ENCODE data around the gene LTB. TPM values are rescaled to one million over a fixed set of nuclear protein-coding genes. Genes with fewer than 3 reads are reported as not detected.

The LTB gene
- total and polyA plus RNA-seq, 2 donors from 2014 or later = 6.6 to 18.5 TPM

DNA sequence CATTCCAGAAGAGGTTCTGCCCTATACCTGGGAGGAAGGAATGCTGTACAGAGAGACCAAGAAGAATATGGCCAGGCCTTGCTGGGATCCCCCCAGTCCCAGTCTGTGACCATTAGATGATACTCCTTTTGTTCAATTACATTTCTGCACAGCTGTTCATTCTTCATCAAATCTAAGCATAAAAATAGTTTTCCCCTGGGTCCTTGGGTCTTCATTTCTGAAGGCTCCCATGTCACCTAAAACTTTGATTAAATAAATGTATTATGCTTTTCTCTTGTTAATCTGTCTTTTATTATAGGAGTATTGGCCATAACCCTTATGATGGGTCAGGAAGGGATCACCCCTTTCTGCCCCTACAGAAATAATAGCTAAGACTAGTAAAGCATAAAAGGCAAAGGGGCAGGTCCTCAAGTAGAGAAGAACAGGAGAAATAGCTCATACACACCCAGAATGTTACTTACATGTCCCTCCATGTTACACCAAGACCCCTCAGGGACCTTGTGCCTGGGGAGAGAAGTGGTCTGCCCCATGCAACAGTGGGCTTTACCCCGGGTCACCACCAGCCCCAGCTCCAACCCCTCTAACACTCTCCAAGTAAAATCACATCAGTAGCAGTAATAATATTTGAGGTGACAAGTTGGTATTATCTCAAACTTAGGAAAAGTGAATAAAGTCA lies 12.2 kb downstream of the LTB start:
- no peak overlapping the region for H3K27ac ChIP-seq (ENCODE audit: low read depth in 2 of 2, low read length in 2 of 2)
- peak in 1 of 5 donors; percentile 2 for DNase-seq
- no peak for FAIRE-seq
- H3K4me3 ChIP-seq (ENCODE audit: low read length in 3 of 3) = no peak overlapping the region
- intact Hi-C loops (cut with DNase I) = no loop called here
- no peaks in the 10 kb centered on the region for H3K36me3 ChIP-seq (ENCODE audit: control insufficient read depth in 2 of 3, insufficient read depth in 3 of 3, low read length in 3 of 3)
- no peaks in the 10 kb centered on the region for H3K9me3 ChIP-seq (ENCODE audit: control insufficient read depth in 2 of 3, insufficient read depth in 1 of 3, low read length in 3 of 3)
- no peaks in the 10 kb centered on the region for H3K27me3 ChIP-seq (ENCODE audit: control insufficient read depth, insufficient read depth, low read length)
- TF ChIP-seq, protein P1, sequence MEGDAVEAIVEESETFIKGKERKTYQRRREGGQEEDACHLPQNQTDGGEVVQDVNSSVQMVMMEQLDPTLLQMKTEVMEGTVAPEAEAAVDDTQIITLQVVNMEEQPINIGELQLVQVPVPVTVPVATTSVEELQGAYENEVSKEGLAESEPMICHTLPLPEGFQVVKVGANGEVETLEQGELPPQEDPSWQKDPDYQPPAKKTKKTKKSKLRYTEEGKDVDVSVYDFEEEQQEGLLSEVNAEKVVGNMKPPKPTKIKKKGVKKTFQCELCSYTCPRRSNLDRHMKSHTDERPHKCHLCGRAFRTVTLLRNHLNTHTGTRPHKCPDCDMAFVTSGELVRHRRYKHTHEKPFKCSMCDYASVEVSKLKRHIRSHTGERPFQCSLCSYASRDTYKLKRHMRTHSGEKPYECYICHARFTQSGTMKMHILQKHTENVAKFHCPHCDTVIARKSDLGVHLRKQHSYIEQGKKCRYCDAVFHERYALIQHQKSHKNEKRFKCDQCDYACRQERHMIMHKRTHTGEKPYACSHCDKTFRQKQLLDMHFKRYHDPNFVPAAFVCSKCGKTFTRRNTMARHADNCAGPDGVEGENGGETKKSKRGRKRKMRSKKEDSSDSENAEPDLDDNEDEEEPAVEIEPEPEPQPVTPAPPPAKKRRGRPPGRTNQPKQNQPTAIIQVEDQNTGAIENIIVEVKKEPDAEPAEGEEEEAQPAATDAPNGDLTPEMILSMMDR (IDR thresholded peaks at IDR 0.05; ENCODE audit: borderline replicate concordance, extremely low read depth, insufficient read depth) = no peak
- no peak overlapping the region for H3K9ac ChIP-seq (ENCODE audit: low read length in 3 of 3)
- H3K4me1 ChIP-seq (ENCODE audit: control insufficient read depth in 2 of 3, insufficient read depth in 2 of 3, low read depth in 1 of 3, low read length in 3 of 3) = no peaks in the 10 kb centered on the region

DNA sequence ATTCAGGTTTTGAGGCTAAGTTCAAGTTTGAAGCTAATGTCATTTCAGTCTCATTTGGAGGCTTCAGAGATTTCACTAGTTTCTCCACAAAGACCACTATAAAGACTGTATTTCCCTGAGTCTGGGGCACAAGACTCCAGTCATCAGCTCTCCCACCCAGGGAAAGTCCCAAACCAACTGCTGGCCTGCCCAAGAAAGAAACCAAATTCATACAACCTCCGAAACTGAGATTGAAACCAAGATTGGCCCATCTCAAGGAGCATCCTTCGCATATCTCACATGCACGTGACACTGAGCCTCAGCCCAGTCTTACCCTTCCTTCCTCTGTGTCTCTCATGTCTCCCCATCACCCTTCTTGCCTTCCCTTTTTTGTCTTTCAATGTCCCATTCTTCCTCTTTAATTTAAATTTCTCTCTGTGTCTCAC lies 13.7 kb downstream of the LTB start:
- no peak overlapping the region for H3K4me3 ChIP-seq (ENCODE audit: low read length in 3 of 3)
- intact Hi-C loops (cut with DNase I) = no loop called here
- H3K27ac ChIP-seq (ENCODE audit: low read depth in 2 of 2, low read length in 2 of 2) = no peak overlapping the region
- H3K9ac ChIP-seq (ENCODE audit: low read length in 3 of 3) = no peak overlapping the region
- TF ChIP-seq, protein P1 (IDR thresholded peaks at IDR 0.05; ENCODE audit: borderline replicate concordance, extremely low read depth, insufficient read depth) = no peak
- no peaks in the 10 kb centered on the region for H3K4me1 ChIP-seq (ENCODE audit: control insufficient read depth in 2 of 3, insufficient read depth in 2 of 3, low read depth in 1 of 3, low read length in 3 of 3)
- no peaks in the 10 kb centered on the region for H3K9me3 ChIP-seq (ENCODE audit: control insufficient read depth in 2 of 3, insufficient read depth in 1 of 3, low read length in 3 of 3)
- H3K36me3 ChIP-seq (ENCODE audit: control insufficient read depth in 2 of 3, insufficient read depth in 3 of 3, low read length in 3 of 3) = no peaks in the 10 kb centered on the region
- FAIRE-seq = no peak
- peak in 1 of 5 donors; percentile 18 for DNase-seq
- no peaks in the 10 kb centered on the region for H3K27me3 ChIP-seq (ENCODE audit: control insufficient read depth, insufficient read depth, low read length)

DNA sequence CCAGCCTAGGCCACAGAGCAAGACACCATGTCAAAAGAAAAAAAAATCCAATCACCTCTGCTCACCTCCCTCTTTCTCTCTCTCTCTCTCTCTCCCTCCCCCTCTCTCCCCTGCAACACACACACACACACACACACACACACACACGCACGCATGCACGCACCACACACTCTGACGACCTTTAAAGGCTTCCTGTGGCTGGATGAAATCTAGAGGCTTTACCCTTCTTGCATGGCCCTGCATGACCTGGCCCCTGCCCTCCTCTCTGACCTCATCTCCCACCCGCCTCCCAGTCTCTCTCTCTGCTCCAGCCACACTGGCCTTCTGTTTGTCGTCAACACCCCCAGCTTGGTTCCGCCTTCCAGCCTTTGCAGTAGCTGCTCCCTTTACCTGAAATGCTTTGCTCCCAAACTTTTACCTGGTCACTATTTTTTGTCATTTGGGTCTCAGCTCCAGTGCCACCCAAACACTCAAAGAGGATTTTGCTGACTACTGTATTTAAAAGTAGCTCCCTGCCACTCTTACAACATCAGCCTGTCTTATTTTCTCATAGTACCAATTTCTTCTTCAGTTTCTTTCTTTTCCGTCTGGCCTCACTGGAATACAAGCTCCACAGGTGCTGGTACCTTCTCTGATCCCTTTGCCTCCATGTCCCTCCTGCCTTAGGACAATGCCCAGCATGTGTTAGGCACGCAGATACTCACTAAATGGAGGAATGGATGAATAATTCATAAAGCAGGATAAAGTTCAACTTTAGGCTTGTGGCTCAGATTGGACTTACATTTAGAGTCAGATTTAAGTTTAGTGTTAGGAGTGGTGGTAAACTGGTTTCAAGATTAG lies 14.5 kb downstream of the LTB start:
- H3K9ac ChIP-seq (ENCODE audit: low read length in 3 of 3) = no peak overlapping the region
- H3K4me1 ChIP-seq (ENCODE audit: control insufficient read depth in 2 of 3, insufficient read depth in 2 of 3, low read depth in 1 of 3, low read length in 3 of 3) = no peaks in the 10 kb centered on the region
- intact Hi-C loops (cut with DNase I) = no loop called here
- H3K9me3 ChIP-seq (ENCODE audit: control insufficient read depth in 2 of 3, insufficient read depth in 1 of 3, low read length in 3 of 3) = no peaks in the 10 kb centered on the region
- DNase-seq (peak in 1 of 5 donors; percentile 57), FAIRE-seq (no peak)
- H3K36me3 ChIP-seq (ENCODE audit: control insufficient read depth in 2 of 3, insufficient read depth in 3 of 3, low read length in 3 of 3) = no peaks in the 10 kb centered on the region
- TF ChIP-seq, protein P1 (IDR thresholded peaks at IDR 0.05; ENCODE audit: borderline replicate concordance, extremely low read depth, insufficient read depth) = no peak
- H3K27me3 ChIP-seq (ENCODE audit: control insufficient read depth, insufficient read depth, low read length) = no peaks in the 10 kb centered on the region
- no peak overlapping the region for H3K27ac ChIP-seq (ENCODE audit: low read depth in 2 of 2, low read length in 2 of 2)
- no peak overlapping the region for H3K4me3 ChIP-seq (ENCODE audit: low read length in 3 of 3)

Data from kidney (tissue), 14 donors.